GM12874 (cell line): Measurements from ENCODE around the gene ZNF345.

Experiments used
- TF ChIP-seq, protein P1 (sequence below): IDR thresholded peaks from 2 replicates; pipeline ENCODE4 v1.5.1; 2011; ENCODE audit warnings: low read depth, mild to moderate bottlenecking, control low read depth, low read length, moderate library complexity; ENCODE audit not compliant: insufficient read depth

ZNF345 gene

DNA sequence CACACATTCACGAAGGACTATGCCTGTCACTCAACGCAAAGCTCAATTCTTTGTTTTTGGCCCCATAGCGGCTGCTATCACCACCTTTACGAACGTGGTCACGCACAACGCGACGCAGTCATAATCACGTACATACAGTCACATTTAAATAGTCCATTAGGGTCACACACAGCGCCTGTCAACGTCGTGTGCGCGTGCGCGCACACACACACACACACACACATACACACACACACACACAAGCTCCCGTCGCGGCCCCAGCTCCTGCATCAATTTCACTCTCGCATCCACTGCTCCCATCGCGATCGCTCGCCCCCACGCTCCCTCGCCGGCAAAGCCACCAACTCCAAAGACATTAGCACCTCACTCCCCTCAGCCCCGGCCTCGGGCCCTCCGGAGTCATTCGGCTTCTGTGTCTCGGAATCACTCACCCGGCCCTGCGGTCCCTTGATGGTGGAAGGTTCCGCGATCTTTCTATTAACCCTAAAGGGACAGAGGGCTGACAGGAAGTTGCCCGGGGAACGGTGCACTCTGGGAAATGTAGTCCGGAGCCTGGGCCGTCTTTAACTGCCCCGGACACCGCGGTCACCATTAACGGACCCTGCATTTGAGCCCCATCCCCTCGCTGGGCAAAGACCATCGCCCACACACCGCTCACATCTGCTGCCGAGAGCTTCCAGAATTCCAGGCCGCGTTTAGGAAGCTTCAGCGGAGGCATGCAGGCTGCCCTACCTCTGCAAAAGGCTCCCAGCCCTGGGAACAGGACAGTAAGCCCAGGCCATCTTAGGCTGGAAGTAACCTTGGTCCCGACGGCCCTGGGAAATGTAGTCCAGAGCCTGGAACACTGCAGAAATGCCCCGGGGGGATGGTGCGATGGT, 12.5 kb upstream of the ZNF345 start, which contains the start of gene ZNF790:
Gene ZNF790, minus strand, starts transcription at position 482 of the 878 bp plus-strand sequence. CDS start 12,768 bp downstream, outside the sequence.
- TF ChIP-seq, protein P1, sequence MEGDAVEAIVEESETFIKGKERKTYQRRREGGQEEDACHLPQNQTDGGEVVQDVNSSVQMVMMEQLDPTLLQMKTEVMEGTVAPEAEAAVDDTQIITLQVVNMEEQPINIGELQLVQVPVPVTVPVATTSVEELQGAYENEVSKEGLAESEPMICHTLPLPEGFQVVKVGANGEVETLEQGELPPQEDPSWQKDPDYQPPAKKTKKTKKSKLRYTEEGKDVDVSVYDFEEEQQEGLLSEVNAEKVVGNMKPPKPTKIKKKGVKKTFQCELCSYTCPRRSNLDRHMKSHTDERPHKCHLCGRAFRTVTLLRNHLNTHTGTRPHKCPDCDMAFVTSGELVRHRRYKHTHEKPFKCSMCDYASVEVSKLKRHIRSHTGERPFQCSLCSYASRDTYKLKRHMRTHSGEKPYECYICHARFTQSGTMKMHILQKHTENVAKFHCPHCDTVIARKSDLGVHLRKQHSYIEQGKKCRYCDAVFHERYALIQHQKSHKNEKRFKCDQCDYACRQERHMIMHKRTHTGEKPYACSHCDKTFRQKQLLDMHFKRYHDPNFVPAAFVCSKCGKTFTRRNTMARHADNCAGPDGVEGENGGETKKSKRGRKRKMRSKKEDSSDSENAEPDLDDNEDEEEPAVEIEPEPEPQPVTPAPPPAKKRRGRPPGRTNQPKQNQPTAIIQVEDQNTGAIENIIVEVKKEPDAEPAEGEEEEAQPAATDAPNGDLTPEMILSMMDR = no peak

DNA sequence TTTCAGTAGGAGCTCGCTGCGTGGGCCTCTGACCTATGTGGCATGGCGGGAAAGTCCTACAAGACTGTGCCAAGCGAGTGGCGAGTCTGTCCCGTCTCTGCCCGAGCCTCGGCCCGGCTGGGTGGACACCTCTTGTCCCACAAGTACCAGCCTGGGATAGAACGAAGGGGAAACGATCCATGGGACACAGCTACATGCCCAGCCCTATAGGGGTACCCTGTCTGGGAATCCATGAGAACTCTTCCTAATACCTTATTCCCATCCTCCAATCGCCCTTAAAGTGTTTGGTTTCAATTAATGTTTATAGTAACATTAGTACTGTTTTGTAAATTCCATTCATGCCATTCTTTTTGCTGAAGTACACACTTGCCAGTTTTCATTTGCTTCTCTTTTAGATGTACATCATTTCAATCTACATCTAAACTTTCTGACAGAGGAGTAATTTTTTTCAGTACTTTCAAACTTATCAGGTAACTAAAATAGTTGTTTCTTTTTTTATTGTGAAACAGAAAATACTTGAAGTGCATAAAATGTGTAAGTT, 11.8 kb upstream of the ZNF345 start:
- TF ChIP-seq, protein P1 = no peak

DNA sequence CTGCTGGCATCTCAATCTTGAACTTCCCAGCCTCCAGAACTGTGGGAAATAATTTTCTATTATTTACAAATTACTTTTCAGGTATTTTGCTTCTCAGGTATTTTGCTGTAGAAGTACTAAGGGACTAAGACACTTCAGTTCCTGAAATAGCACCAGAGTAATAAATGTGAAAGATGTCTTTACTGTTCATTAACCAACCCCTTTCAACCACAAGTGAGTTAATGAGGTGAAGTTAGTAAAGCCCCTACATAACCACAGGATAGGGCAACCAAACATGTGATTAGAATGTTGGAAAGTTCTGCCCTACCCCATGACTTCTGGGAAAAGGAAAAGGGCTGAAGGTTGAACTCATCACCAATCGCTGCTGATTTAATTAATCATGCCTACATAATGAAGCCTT, 2.7 kb upstream of the ZNF345 start:
- TF ChIP-seq, protein P1 = no peak

DNA sequence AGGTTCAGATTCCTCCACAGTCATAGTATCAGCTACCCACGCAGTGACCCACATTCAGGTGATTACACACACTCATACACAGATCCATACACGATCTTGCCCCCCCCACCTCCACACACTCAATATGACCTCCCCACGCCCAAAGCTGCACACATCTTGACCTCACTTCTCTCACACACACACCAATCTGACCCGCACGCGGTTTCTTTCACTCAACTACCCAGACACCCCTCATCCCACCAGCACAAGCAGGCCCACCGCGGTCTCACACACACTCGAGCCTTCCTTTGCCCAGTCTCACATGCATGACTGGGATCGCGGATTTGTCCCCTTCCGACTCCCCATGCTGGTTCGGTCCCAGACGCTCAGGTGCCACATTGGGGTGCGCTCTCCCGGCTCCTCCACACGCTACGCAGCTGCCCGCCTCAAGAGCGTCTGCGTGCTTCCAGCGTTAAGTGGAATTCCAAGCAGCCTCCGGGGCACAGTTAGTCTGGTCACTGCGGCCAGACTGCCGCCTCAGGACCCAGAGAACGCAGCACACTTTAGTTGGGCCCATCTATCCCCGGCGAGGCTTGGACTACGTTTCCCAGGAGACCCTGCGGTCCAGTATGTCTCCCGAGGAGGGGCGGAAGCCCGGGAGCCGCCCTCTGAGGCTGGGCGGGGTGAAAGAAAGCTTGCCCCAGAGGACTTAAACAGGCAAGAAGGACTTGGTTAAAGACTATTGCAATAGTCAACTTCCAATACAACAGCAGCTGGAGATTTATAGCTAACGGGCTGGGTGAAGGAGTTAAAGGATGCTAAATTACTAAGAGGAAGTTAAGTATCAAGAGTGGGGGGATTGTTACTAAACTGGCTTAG, 746 bp upstream of the ZNF345 start:
- TF ChIP-seq, protein P1 = no peak

DNA sequence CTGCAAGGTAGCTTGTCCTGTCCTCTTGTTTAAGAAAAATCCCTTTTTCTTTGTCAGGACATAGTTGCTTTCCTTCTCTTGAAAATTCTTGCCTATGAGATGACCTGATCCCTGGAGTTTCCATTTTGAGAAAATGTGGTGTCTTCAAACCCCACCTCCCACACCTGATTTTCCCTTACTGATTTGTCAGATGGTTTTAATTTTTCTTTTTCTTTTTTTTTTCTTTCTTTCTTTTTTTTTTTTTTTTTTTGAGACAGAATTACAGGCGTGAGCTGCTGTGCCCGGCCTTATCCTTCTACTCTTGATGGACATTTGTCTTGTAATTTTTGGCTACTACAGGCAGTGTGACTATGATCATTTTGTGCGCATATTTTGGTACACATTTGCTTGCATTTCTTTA, 1.2 kb downstream of the ZNF345 start:
- TF ChIP-seq, protein P1 = no peak

DNA sequence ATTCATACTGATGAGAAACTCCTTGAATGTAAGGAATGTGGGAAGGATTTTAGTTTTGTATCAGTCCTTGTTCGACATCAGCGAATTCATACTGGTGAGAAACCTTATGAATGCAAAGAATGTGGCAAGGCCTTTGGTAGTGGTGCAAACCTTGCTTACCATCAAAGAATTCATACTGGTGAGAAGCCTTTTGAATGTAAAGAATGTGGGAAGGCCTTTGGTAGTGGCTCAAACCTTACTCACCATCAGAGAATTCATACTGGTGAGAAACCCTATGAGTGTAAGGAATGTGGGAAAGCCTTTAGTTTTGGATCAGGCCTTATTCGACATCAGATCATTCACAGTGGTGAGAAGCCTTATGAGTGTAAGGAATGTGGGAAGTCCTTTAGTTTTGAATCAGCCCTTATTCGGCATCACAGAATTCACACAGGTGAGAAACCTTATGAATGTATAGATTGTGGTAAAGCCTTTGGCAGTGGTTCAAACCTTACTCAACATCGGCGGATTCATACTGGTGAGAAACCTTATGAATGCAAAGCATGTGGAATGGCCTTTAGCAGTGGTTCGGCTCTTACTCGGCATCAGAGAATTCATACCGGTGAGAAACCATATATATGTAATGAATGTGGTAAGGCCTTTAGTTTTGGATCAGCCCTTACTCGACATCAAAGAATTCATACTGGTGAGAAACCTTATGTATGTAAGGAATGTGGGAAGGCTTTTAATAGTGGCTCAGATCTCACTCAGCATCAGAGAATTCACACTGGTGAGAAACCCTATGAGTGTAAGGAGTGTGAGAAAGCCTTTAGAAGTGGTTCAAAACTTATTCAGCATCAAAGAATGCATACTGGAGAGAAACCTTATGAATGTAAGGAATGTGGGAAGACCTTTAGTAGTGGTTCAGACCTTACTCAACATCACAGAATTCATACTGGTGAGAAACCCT, 26.6 kb downstream of the ZNF345 start:
- TF ChIP-seq, protein P1 = no peak
